Stimulated activated naive CD8-positive, alpha-beta T cell treated with anti-CD3 and anti-CD28 coated beads, Interleukin-15, amount 100 ng/mL, for 72 hours (primary cell): ENCODE results near the gene ANGPTL7.

Source experiments
- ATAC-seq: fragments of 150-1000 bp; cut with Tn5 transposase; 2 replicates; pipeline ENCODE4 v1.10.0; 2021; ENCODE audit warnings: mild to moderate bottlenecking, moderate library complexity
- DNase-seq, 2 donors: peaks; one replicate each; pipeline ENCODE4 v3.0.0; 2021 to 2022
- H3K27ac Mint-ChIP-seq, 2 donors: one replicate each; pipeline ENCODE4 v1.8.0; 2022; ENCODE audit warnings: mild to moderate bottlenecking in 2 of 2, mixed read lengths in 2 of 2, moderate library complexity in 2 of 2
- H3K27me3 Mint-ChIP-seq: one replicate; pipeline ENCODE4 v1.8.0; 2022; ENCODE audit warnings: mixed read lengths
- H3K4me1 Mint-ChIP-seq: one replicate; pipeline ENCODE4 v1.8.0; 2022; ENCODE audit warnings: mild to moderate bottlenecking, mixed read lengths
- H3K4me3 Mint-ChIP-seq, 2 donors: one replicate each; pipeline ENCODE4 v1.8.0; 2022; ENCODE audit warnings: mild to moderate bottlenecking in 2 of 2, mixed read lengths in 2 of 2, moderate library complexity in 1 of 2
- H3K9me3 Mint-ChIP-seq, 2 donors: one replicate each; pipeline ENCODE4 v1.8.0; 2022; ENCODE audit warnings: mixed read lengths in 2 of 2

Gene ANGPTL7

DNA sequence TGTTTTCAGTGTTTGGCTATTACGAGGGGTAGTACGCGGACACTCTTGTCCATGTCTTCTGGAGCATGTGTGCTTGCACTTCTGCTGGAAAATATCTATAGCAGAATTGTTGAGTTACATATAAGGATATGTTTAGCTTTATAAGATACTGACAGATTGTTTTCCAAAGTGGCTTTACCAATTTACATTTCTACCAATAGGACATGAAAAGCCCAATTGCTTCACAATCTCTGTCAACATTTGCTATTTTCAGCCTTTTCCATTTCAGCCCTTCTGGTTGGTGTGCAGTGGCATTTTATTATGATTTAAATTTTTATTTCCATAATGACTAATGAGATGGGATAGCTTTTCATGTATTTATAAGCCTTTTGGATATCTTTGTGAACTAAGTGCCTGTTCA lies 6.3 kb upstream of the ANGPTL7 start:
- Mint-ChIP-seq H3K9me3 (no peaks in the 10 kb centered on the region), H3K27me3 (no peaks in the 10 kb centered on the region), H3K4me1 (no peaks in the 10 kb centered on the region), H3K4me3 (no peak overlapping the region), H3K27ac (no peak overlapping the region)
- DNase-seq (no peak), ATAC-seq (no peak)

DNA sequence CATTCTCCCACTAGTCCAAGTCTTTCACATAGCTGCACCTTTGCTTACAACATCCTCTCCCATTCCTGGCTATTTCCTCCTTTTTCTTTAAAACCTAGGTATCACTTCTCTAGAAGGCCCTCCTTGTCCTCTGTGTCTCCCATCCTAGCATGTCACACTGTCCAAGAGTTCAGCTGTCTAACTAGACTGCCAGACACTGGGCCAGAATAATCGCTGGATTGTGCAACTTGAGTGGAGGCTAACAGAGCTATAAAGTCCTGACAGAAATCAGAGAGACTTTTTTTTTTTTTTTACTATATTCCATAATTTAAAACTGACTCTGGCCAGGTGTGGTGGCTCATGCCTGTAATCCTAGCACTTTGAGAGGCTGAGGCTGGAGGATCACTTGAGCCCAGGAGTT lies 4.2 kb upstream of the ANGPTL7 start:
- no peak overlapping the region for H3K27ac Mint-ChIP-seq
- no peaks in the 10 kb centered on the region for H3K9me3 Mint-ChIP-seq
- H3K4me1 Mint-ChIP-seq, result no peaks in the 10 kb centered on the region
- H3K4me3 Mint-ChIP-seq, result no peak overlapping the region
- no peak for DNase-seq
- no peak for ATAC-seq
- H3K27me3 Mint-ChIP-seq, result no peaks in the 10 kb centered on the region

- DNase-seq, result no peak
- Mint-ChIP-seq H3K4me1 (no peaks in the 10 kb centered on the region), H3K4me3 (no peak overlapping the region), H3K27me3 (no peaks in the 10 kb centered on the region), H3K9me3 (no peaks in the 10 kb centered on the region), H3K27ac (no peak overlapping the region)
- ATAC-seq, result no peak
Measured at GRCh38 chr1:11187000-11187399, 2.2 kb upstream of the ANGPTL7 start.

GRCh38 chr1:11187494-11187893 lies 1.7 kb upstream of the ANGPTL7 start:
- Mint-ChIP-seq H3K27me3 (no peaks in the 10 kb centered on the region), H3K9me3 (no peaks in the 10 kb centered on the region), H3K4me1 (no peaks in the 10 kb centered on the region), H3K27ac (no peak overlapping the region), H3K4me3 (no peak overlapping the region)
- ATAC-seq (no peak), DNase-seq (no peak)

DNA sequence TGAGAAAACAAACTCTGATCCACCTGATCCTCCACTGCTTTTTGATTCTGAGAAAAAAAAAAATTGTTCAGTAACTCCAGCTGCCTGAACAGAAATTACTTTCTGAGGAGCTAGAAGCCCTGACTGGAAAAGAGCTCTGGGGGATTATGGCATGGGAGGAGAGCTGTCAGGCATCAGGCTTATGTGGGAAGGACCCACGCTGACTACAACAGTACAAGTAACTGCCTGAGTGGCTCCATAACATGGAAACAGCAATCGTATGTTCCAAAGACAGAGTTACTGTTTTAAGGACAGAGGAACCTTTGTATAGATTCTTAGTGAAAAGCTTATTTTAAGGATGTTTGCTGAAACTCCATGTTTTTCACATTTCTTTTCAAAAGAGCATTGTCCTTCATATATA lies 1.2 kb upstream of the ANGPTL7 start:
- no peak for DNase-seq
- H3K4me3 Mint-ChIP-seq, result no peak overlapping the region
- H3K4me1 Mint-ChIP-seq, result no peaks in the 10 kb centered on the region
- H3K27me3 Mint-ChIP-seq, result no peaks in the 10 kb centered on the region
- ATAC-seq, result no peak
- H3K9me3 Mint-ChIP-seq, result no peaks in the 10 kb centered on the region
- H3K27ac Mint-ChIP-seq, result no peak overlapping the region

GRCh38 chr1:11188381-11188780 lies 774 bp upstream of the ANGPTL7 start:
- Mint-ChIP-seq H3K4me1 (no peaks in the 10 kb centered on the region), H3K27me3 (no peaks in the 10 kb centered on the region), H3K27ac (peak overlapping the region in 1 of 2 donors; percentile 52), H3K4me3 (no peak overlapping the region), H3K9me3 (no peaks in the 10 kb centered on the region)
- no peak for ATAC-seq
- no peak for DNase-seq

GRCh38 chr1:11193376-11193775 lies 4.2 kb downstream of the ANGPTL7 start:
- ATAC-seq, result no peak
- no peak overlapping the region for H3K27ac Mint-ChIP-seq
- H3K4me1 Mint-ChIP-seq, result no peaks in the 10 kb centered on the region
- no peak overlapping the region for H3K4me3 Mint-ChIP-seq
- DNase-seq, result no peak
- H3K9me3 Mint-ChIP-seq, result no peaks in the 10 kb centered on the region
- H3K27me3 Mint-ChIP-seq, result no peaks in the 10 kb centered on the region

- no peak for ATAC-seq
- Mint-ChIP-seq H3K9me3 (no peaks in the 10 kb centered on the region), H3K27ac (peak overlapping the region in 1 of 2 donors; percentile 4), H3K27me3 (no peaks in the 10 kb centered on the region), H3K4me3 (no peak overlapping the region), H3K4me1 (no peaks in the 10 kb centered on the region)
- DNase-seq, result no peak
Measured at GRCh38 chr1:11194407-11195176, 5.4 kb downstream of the ANGPTL7 start.

DNA sequence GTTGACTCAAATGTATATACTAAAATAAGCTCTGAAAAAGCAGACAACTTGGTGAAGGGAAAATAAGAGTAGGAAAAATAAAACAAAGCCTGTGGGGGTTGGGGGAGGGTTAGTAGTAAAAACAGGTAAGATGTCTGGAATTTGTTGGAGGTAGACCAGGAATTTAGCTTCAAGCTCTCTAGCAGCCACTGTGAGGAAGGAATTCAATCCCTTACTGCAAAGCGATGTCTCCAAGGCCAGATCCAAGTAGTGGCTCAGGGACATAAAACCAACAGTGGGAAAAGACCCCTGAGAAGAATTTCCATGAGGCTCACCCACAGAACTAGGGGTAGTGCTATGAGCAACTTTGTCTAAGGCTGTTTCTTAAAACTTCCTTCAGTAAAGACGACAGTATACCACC lies 7.8 kb downstream of the ANGPTL7 start:
- no peak for DNase-seq
- H3K27me3 Mint-ChIP-seq, result no peaks in the 10 kb centered on the region
- H3K9me3 Mint-ChIP-seq, result no peaks in the 10 kb centered on the region
- ATAC-seq, result no peak
- H3K4me1 Mint-ChIP-seq, result no peaks in the 10 kb centered on the region
- H3K4me3 Mint-ChIP-seq, result no peak overlapping the region
- peak overlapping the region in 1 of 2 donors; percentile 27 for H3K27ac Mint-ChIP-seq

DNA sequence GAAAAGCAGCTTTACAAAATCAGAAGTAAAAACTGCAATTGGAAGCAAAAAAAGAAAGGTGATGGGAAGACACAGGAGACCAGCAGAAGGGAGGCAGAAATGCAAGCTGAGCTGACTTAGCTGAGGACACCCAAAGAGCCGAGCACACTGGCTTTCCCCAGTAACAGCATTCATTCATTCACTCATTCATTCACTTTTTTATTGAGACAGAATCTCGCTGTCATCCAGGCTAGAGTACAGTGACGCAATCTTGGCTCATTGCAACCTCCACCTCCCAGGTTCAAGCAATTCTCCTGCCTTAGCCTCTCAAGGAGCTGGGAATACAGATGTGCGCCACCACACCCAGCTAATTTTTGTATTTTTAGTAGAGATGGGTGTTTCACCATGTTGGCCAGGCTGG lies 8.2 kb downstream of the ANGPTL7 start:
- H3K9me3 Mint-ChIP-seq, result no peaks in the 10 kb centered on the region
- DNase-seq, result no peak
- H3K27me3 Mint-ChIP-seq, result no peaks in the 10 kb centered on the region
- no peak overlapping the region for H3K4me3 Mint-ChIP-seq
- no peak overlapping the region for H3K27ac Mint-ChIP-seq
- no peaks in the 10 kb centered on the region for H3K4me1 Mint-ChIP-seq
- ATAC-seq, result no peak

- Mint-ChIP-seq H3K4me3 (no peak overlapping the region), H3K27me3 (no peaks in the 10 kb centered on the region)
- ATAC-seq, result no peak
Measured at GRCh38 chr1:11198257-11198656, 9.1 kb downstream of the ANGPTL7 start.

GRCh38 chr1:11198851-11199594 lies 9.9 kb downstream of the ANGPTL7 start:
- Mint-ChIP-seq H3K27ac (no peak overlapping the region), H3K9me3 (no peaks in the 10 kb centered on the region), H3K4me1 (no peaks in the 10 kb centered on the region), H3K27me3 (no peaks in the 10 kb centered on the region), H3K4me3 (no peak overlapping the region)
- ATAC-seq, result no peak
- no peak for DNase-seq

More at GRCh38 chr1:11198257-11198656, 9.1 kb downstream of the ANGPTL7 start:
- Mint-ChIP-seq H3K4me1 (no peaks in the 10 kb centered on the region), H3K27ac (no peak overlapping the region), H3K9me3 (no peaks in the 10 kb centered on the region)
- DNase-seq, result no peak

DNA sequence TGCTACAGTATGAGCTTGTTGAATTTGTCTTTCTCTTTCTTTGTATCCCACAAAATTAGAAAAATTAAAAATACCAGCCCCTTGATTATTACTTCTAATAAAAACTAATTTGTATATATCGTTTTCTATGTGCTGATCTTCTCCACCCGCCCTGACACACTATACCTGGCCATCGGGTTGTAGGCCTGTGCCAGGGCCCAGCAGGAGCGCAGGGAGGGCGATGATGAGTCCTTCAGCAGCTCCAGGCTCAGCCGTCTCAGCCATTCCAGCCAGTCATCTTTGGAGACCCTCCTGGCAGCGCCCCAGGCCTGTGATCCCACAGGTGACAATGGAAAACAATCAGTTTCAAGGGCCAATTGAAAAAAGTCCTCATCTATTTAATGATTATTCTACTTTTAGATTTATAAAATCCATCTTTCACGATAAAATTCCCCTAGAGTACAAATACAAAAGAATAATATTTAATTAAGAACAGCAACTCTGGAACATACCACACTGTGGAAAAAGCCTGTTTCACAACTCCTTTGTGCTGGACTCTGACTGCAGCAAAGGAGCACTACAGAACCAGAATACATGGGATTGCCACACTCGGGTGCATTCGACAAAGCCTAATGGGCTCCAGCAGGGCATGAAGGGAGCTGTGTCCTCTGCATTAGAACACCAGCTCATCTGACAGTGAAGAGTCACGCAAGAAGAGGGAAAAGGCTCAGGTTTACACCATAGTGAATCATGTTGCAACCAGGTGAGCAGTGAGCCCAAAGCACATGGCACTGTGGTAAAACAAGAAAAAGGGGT lies 15.4 kb downstream of the ANGPTL7 start:
- Mint-ChIP-seq H3K27ac (no peak overlapping the region), H3K4me1 (no peaks in the 10 kb centered on the region), H3K27me3 (no peaks in the 10 kb centered on the region), H3K9me3 (no peaks in the 10 kb centered on the region), H3K4me3 (no peak overlapping the region)
- DNase-seq (no peak), ATAC-seq (no peak)

DNA sequence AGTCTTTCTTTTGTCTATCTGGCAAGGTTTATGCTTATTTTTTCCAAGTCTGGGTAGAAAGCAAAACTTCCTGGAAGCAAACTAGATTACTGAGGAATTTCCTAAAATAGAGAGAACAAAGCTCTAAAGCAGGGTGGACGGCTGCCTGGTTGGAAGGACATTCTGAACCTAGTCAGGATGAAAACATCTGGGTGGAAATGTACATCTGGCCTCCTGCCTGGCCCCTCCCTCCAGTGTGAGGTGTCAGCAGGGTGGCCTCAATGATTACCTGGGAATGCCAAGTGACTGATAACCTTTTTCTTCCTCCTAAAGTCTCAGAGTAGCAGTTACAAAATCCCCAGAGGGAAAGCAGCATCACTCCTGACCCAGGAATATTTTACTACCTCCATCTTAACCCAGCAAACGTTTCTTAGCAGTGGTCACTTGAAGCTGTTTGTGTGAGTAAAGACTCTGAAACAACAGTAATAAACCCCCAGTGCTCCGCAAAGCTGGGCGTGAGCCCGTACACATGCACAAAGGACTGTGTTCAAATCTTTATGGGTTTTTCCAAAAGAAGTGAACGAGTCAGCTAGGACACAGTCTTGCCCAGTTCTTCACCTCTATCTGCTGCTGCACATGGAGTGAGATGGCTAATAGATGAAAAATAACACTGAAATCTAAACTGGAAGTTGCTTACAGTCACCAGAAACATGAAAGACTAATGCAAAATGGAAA lies 18.9 kb downstream of the ANGPTL7 start:
- no peaks in the 10 kb centered on the region for H3K27me3 Mint-ChIP-seq
- DNase-seq (no peak), ATAC-seq (no peak)
- H3K27ac Mint-ChIP-seq, result no peak overlapping the region
- H3K9me3 Mint-ChIP-seq, result no peaks in the 10 kb centered on the region
- H3K4me3 Mint-ChIP-seq, result no peak overlapping the region
- no peaks in the 10 kb centered on the region for H3K4me1 Mint-ChIP-seq

DNA sequence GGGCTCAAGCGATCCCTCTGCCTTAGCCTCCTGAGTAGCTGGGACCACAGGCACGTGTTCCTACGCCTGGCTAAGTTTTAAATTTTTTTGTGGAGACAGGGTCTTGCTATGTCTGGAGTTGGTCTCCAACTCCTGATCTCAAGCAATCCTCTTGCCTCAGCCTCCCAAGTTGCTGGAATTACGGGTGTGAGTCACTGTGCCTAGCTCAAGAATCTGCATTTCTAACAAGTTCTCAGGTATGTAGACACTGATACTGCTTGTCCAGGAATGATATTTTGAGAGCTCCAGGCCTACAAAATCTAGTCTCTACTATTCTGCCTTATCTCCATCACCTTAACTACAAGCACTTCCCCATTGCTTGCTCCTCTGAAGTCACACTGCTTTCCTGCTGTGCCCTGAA lies 22.3 kb downstream of the ANGPTL7 start:
- Mint-ChIP-seq H3K4me3 (no peak overlapping the region), H3K4me1 (no peaks in the 10 kb centered on the region), H3K27ac (no peak overlapping the region), H3K27me3 (no peaks in the 10 kb centered on the region), H3K9me3 (no peaks in the 10 kb centered on the region)
- DNase-seq, result no peak
- no peak for ATAC-seq
